Endothelial cell of umbilical vein (primary cell): ENCODE results near the gene HOXA13. TPM values are rescaled to one million over a fixed set of nuclear protein-coding genes. Genes with fewer than 3 reads are reported as not detected.

Experiments used
- BruUV-seq: library from RNA; stranded (reverse); fragments of 400-500 nt; replicated peaks from 2 replicates; lab custom pipeline; 2021; lab: Mats Ljungman, UMichigan
- CTCF ChIA-PET: fragments of 300-600, 350-600 bp; sonication (Branson Sonifier 250); formaldehyde crosslinking; loops from one replicate; lab custom pipeline; 2021; ENCODE audit warnings: antibody characterized with exemption, inconsistent platforms; lab: Charles Lee
- POLR2A ChIA-PET: fragments of 300-600, 350-600 bp; sonication (Branson Sonifier 250); formaldehyde crosslinking; loops from one replicate; lab custom pipeline; 2021; ENCODE audit warnings: antibody characterized with exemption, inconsistent platforms; lab: Charles Lee
- DNase-seq: peaks from one replicate; pipeline ENCODE4 v3.0.0-alpha.2; 2011; ENCODE audit warnings: low read depth, low spot score
- FAIRE-seq: peaks from 2 replicates; lab custom pipeline; 2011; peaks lifted over from hg19 to GRCh38; lab: Jason Lieb, UNC
- H2AFZ ChIP-seq: 2 replicates; pipeline ENCODE4 v1.6.0; 2012; ENCODE audit warnings: low read depth, low read length, control low read depth, inconsistent platforms
- H3K27ac ChIP-seq: 2 replicates; pipeline ENCODE4 v1.5.1; 2011; ENCODE audit warnings: low read depth, mild to moderate bottlenecking, control low read depth, low read length, moderate library complexity; ENCODE audit not compliant: insufficient read depth
- H3K27me3 ChIP-seq, 2 experiments: 2 replicates each; pipeline versions ENCODE4 v1.6.0 to v1.6.1; 2011; ENCODE audit warnings: low read length in 2 of 2, mixed read lengths in 1 of 2; ENCODE audit not compliant: control insufficient read depth in 2 of 2, insufficient read depth in 2 of 2
- H3K36me3 ChIP-seq, 2 experiments: 2 replicates in 1 of 2; 3 replicates in 1 of 2; pipeline ENCODE4 v1.5.1; 2011; ENCODE audit warnings: low read length in 2 of 2, mild to moderate bottlenecking in 1 of 2, moderate library complexity in 1 of 2; ENCODE audit not compliant: control insufficient read depth in 2 of 2, insufficient read depth in 2 of 2; ENCODE audit errors: extremely low read depth in 1 of 2
- H3K4me1 ChIP-seq: 3 replicates; pipeline ENCODE4 v1.5.1; 2011; ENCODE audit warnings: mild to moderate bottlenecking, low read length; ENCODE audit not compliant: control insufficient read depth, insufficient read depth; ENCODE audit errors: extremely low read depth
- H3K4me2 ChIP-seq: 2 replicates; pipeline ENCODE4 v1.6.1; 2011; ENCODE audit warnings: low read length, control low read depth, mixed read lengths; ENCODE audit not compliant: insufficient read depth
- H3K4me3 ChIP-seq, 3 experiments: fragments of 200-600 bp in 1 of 3; sonication (generic), shearing (Covaris generic) in 1 of 3; replicated peaks in 1 of 3; 2 replicates each; pipeline ENCODE4 v1.5.1; 2011 to 2016; ENCODE audit warnings: control low read depth in 3 of 3, low read length in 3 of 3, mild to moderate bottlenecking in 2 of 3, inconsistent platforms in 1 of 3, low read depth in 1 of 3, moderate library complexity in 1 of 3; ENCODE audit not compliant: insufficient read depth in 1 of 3
- H3K79me2 ChIP-seq: 2 replicates; pipeline ENCODE4 v1.6.0; 2012; ENCODE audit warnings: low read length, inconsistent platforms; ENCODE audit not compliant: control insufficient read depth, insufficient read depth
- H3K9ac ChIP-seq: replicated peaks from 2 replicates; pipeline ENCODE3; 2011; ENCODE audit warnings: low read length, control low read depth; ENCODE audit not compliant: insufficient read depth; ENCODE audit errors: extremely low read depth
- H3K9me1 ChIP-seq: replicated peaks from 3 replicates; pipeline ENCODE4 v1.6.0; 2011; ENCODE audit warnings: mild to moderate bottlenecking, low read length; ENCODE audit not compliant: control insufficient read depth, insufficient read depth; ENCODE audit errors: extremely low read depth
- H3K9me3 ChIP-seq: replicated peaks from 2 replicates; pipeline ENCODE4 v1.5.1; 2012; ENCODE audit warnings: low read length, inconsistent platforms; ENCODE audit not compliant: control insufficient read depth, insufficient read depth
- H4K20me1 ChIP-seq: replicated peaks from 2 replicates; pipeline ENCODE3; 2011; ENCODE audit warnings: mild to moderate bottlenecking, low read length; ENCODE audit not compliant: control insufficient read depth, insufficient read depth; ENCODE audit errors: extremely low read depth
- CTCF ChIP-seq, 2 donors: IDR thresholded peaks; 1 replicate in 1 of 2; 2 replicates in 1 of 2; pipeline ENCODE4 v1.5.1; 2011; ENCODE audit warnings: low read length in 2 of 2, mild to moderate bottlenecking in 2 of 2, moderate library complexity in 2 of 2, control low read depth in 1 of 2, inconsistent platforms in 1 of 2, low read depth in 1 of 2; ENCODE audit not compliant: insufficient read depth in 1 of 2; ENCODE audit errors: extremely low read depth in 1 of 2
- EZH2 ChIP-seq: IDR thresholded peaks from 2 replicates; pipeline ENCODE4 v1.6.1; 2012; ENCODE audit warnings: borderline replicate concordance, low read depth, mild to moderate bottlenecking, moderate library complexity, low read length, inconsistent platforms; ENCODE audit not compliant: severe bottlenecking
- FOS ChIP-seq: IDR thresholded peaks from 2 replicates; pipeline ENCODE4 v1.6.1; 2011; ENCODE audit warnings: mild to moderate bottlenecking, low read length, moderate library complexity, borderline replicate concordance; ENCODE audit not compliant: insufficient read depth
- GATA2 ChIP-seq: IDR thresholded peaks from 2 replicates; pipeline ENCODE4 v1.7.0; 2011; ENCODE audit warnings: low read depth, mild to moderate bottlenecking, moderate library complexity, mixed read lengths, low read length; ENCODE audit not compliant: insufficient read length, insufficient read depth
- JUN ChIP-seq: IDR thresholded peaks from 2 replicates; pipeline ENCODE4 v1.6.1; 2011; ENCODE audit warnings: borderline replicate concordance, low read depth; ENCODE audit not compliant: insufficient read length, insufficient read depth
- MAX ChIP-seq: IDR thresholded peaks from 2 replicates; pipeline ENCODE4 v1.6.1; 2011; ENCODE audit not compliant: insufficient read depth, insufficient read length
- MYC ChIP-seq: IDR thresholded peaks from one replicate; pipeline ENCODE4 v1.6.1; 2011; ENCODE audit warnings: mild to moderate bottlenecking, low read depth, low read length
- POLR2A ChIP-seq: IDR thresholded peaks from 2 replicates; pipeline ENCODE4 v1.6.1; 2012; ENCODE audit warnings: low read depth, mild to moderate bottlenecking, control low read depth, low read length
- POLR2AphosphoS5 ChIP-seq: IDR thresholded peaks from 2 replicates; pipeline ENCODE4 v1.6.1; 2012; ENCODE audit warnings: low read depth, mild to moderate bottlenecking, control low read depth, low read length, moderate library complexity; ENCODE audit not compliant: insufficient read depth
- dilution Hi-C: fragments of 300-500 bp; cut with MboI; formaldehyde crosslinking; loops from one replicate; pipeline ENCODE4 v1.15.0; 2019; ENCODE audit warnings: low sequenced_read_pairs; ENCODE audit not compliant: extremely low pct_ligation_motif_present
- intact Hi-C: fragments of 100-400 bp; cut with micrococcal nuclease; formaldehyde crosslinking; loops from one replicate; pipeline ENCODE4 v1.10.0; 2022
- polyA plus RNA-seq, 4 experiments: library from polyadenylated mRNA; depleted of rRNA in 3 of 4; stranded (reverse) in 3 of 4; unstranded in 1 of 4; fragments of >200 nt; gene quantifications; 2 replicates each; pipeline versions ENCODE4 v1.2.1 to v1.2.3, GENCODE V29; 2011 to 2012; ENCODE audit warnings: missing spikeins in 1 of 4
- total RNA-seq: library from RNA; stranded (reverse); gene quantifications from 2 replicates; pipeline ENCODE4 v1.2.3, GENCODE V29; 2021

HOXA13 gene
- total and polyA plus RNA-seq, 2 donors (not counting 3 experiments of a cell fraction or from before 2014, with no cell fraction given), result 0.22 TPM; not detected in 1

- Histone ChIP-seq H3K4me2 (peak overlapping the region; percentile 98), H3K79me2 (peaks cover 96% of the 10 kb centered on the region), H3K9ac (peak overlapping the region; percentile 95), H3K9me3 (no peaks in the 10 kb centered on the region), H3K36me3 (no peaks in the 10 kb centered on the region), H3K27ac (peak overlapping the region; percentile 96), H2AFZ (no peak overlapping the region), H3K4me1 (peaks cover 67% of the 10 kb centered on the region), H3K27me3 (no peaks in the 10 kb centered on the region), H3K9me1 (no peaks in the 10 kb centered on the region), H4K20me1 (no peaks in the 10 kb centered on the region), H3K4me3 (peak overlapping the region in 2 of 3 experiments; percentile 34 to 94)
- ChIA-PET POLR2A (interaction anchor here (1.0 to 2.5 kb wide), 5 partner anchors 9 to 976 kb away, joined by 3 to 8 read pairs (median 7); partner anchors contain the start of genes HNRNPA2B1, HOXA11, HOXA3 and HOXA9), CTCF (interaction anchor here (1.2 to 8.0 kb wide), 11 partner anchors 6 to 806 kb away, joined by 4 to 86 read pairs (median 7); partner anchors contain the start of genes HOXA11, HOXA3 and HOXA5)
- intact Hi-C loops, result no loop called here
- no TSS peak for BruUV-seq
- peak; percentile 71 for DNase-seq
- dilution Hi-C loops, result no loop called here
- TF ChIP-seq CTCF (IDR thresholded peaks at IDR 0.05; ENCODE audit: extremely low read depth in 1 of 2, insufficient read depth in 1 of 2, low read depth in 1 of 2, low read length in 2 of 2) (no peak), MYC (no peak), FOS (no peak), JUN (no peak), EZH2 (no peak), GATA2 (no peak), POLR2AphosphoS5 (no peak), MAX (no peak), POLR2A (no peak)
- FAIRE-seq, result peak; percentile 55
Observed at GRCh38 chr7:27175626-27176523, 24.0 kb downstream of the HOXA13 start.
